WTC11 (cell line): ENCODE results near the gene FBXL13. TPM values are rescaled to one million over a fixed set of nuclear protein-coding genes. Genes with fewer than 3 reads are reported as not detected.
"Not testable (repeated sequence)": the region's sequence is repeated elsewhere in the genome, so short reads cannot be mapped to it uniquely, and the experiment has no call there.

Source experiments
- ATAC-seq: fragments of 200-7000 bp; cut with Tn5 transposase; 2 replicates; pipeline ENCODE4 v1.10.0; 2021; ENCODE audit warnings: mild to moderate bottlenecking, moderate library complexity
- CTCF ChIA-PET: fragments of 300-600 bp; sonication (Branson Sonifier 250); formaldehyde crosslinking; loops from one replicate; lab custom pipeline; 2021; ENCODE audit warnings: antibody characterized with exemption; lab: Charles Lee
- POLR2A ChIA-PET: fragments of 350-600 bp; sonication (Branson Sonifier 250); formaldehyde crosslinking; loops from one replicate; lab custom pipeline; 2021; ENCODE audit warnings: antibody characterized with exemption; lab: Charles Lee
- DNase-seq: peaks from one replicate; pipeline ENCODE4 v3.0.0; 2021; ENCODE audit warnings: low spot score
- H3K27ac Mint-ChIP-seq: 2 replicates; pipeline ENCODE4 v1.8.0; 2021; ENCODE audit warnings: mixed read lengths
- H3K27me3 Mint-ChIP-seq: 2 replicates; pipeline ENCODE4 v1.8.0; 2021; ENCODE audit warnings: low read depth, mild to moderate bottlenecking, moderate library complexity, mixed read lengths
- H3K36me3 Mint-ChIP-seq: 2 replicates; pipeline ENCODE4 v1.8.0; 2021; ENCODE audit warnings: mixed read lengths
- H3K4me1 Mint-ChIP-seq: 2 replicates; pipeline ENCODE4 v1.8.0; 2022; ENCODE audit warnings: mixed read lengths
- H3K4me3 Mint-ChIP-seq: 2 replicates; pipeline ENCODE4 v1.8.0; 2021; ENCODE audit warnings: mild to moderate bottlenecking, moderate library complexity, mixed read lengths
- H3K9me3 Mint-ChIP-seq: 2 replicates; pipeline ENCODE4 v1.8.0; 2021; ENCODE audit warnings: mixed read lengths
- ATF2 ChIP-seq: sonication (generic); formaldehyde crosslinking; IDR thresholded peaks from 2 replicates; pipeline ENCODE4 v1.8.1; 2022; ENCODE audit warnings: low read depth, missing genetic modification reagents, borderline replicate concordance
- E2F1 ChIP-seq: sonication (generic); formaldehyde crosslinking; IDR thresholded peaks from 2 replicates; pipeline ENCODE4 v1.8.0; 2022; ENCODE audit warnings: mild to moderate bottlenecking, missing genetic modification reagents
- ETV6 ChIP-seq: sonication (generic); formaldehyde crosslinking; IDR thresholded peaks from 2 replicates; pipeline ENCODE4 v1.8.1; 2022; ENCODE audit warnings: mild to moderate bottlenecking, missing genetic modification reagents
- FOXK1 ChIP-seq: sonication (generic); formaldehyde crosslinking; IDR thresholded peaks from 2 replicates; pipeline ENCODE4 v1.8.0; 2022; ENCODE audit warnings: mild to moderate bottlenecking, moderate library complexity, missing genetic modification reagents
- GTF2I ChIP-seq: fragments of 250-450 bp; sonication (Bioruptor Pico); conservative IDR thresholded peaks from 2 replicates; pipeline ENCODE4 v1.4.0; 2021; ENCODE audit warnings: mild to moderate bottlenecking
- HMGXB4 ChIP-seq: sonication (generic); formaldehyde crosslinking; IDR thresholded peaks from 2 replicates; pipeline ENCODE4 v1.8.1; 2023; ENCODE audit warnings: mild to moderate bottlenecking, moderate library complexity, missing genetic modification reagents
- MLX ChIP-seq: sonication (generic); formaldehyde crosslinking; IDR thresholded peaks from 2 replicates; pipeline ENCODE4 v1.8.1; 2023; ENCODE audit warnings: mild to moderate bottlenecking, missing genetic modification reagents, moderate library complexity
- NR2C2 ChIP-seq: sonication (generic); formaldehyde crosslinking; IDR thresholded peaks from 2 replicates; pipeline ENCODE4 v1.8.0; 2022; ENCODE audit warnings: mild to moderate bottlenecking, missing genetic modification reagents
- TEAD1 ChIP-seq: sonication (generic); formaldehyde crosslinking; IDR thresholded peaks from 2 replicates; pipeline ENCODE4 v1.8.0; 2022; ENCODE audit warnings: mild to moderate bottlenecking, missing genetic modification reagents
- ZNF138 ChIP-seq: sonication (generic); formaldehyde crosslinking; conservative IDR thresholded peaks from 2 replicates; pipeline ENCODE4 v1.8.1; 2022; ENCODE audit warnings: mild to moderate bottlenecking, moderate library complexity, missing genetic modification reagents
- ZNF219 ChIP-seq: sonication (generic); formaldehyde crosslinking; IDR thresholded peaks from 2 replicates; pipeline ENCODE4 v1.8.0; 2023; ENCODE audit warnings: missing genetic modification reagents, mild to moderate bottlenecking, borderline replicate concordance
- ZNF263 ChIP-seq: sonication (generic); formaldehyde crosslinking; IDR thresholded peaks from 2 replicates; pipeline ENCODE4 v1.8.1; 2022; ENCODE audit warnings: low read depth, mild to moderate bottlenecking, moderate library complexity, missing genetic modification reagents
- ZNF423 ChIP-seq: fragments of 250-450 bp; sonication (Bioruptor Pico); IDR thresholded peaks from 2 replicates; pipeline ENCODE4 v2.1.2; 2022; ENCODE audit warnings: mild to moderate bottlenecking, moderate library complexity
- ZNF425 ChIP-seq: fragments of 250-450 bp; sonication (Bioruptor Pico); conservative IDR thresholded peaks from 2 replicates; pipeline ENCODE4 v1.9.0; 2021; ENCODE audit warnings: mild to moderate bottlenecking
- total RNA-seq: library from RNA; stranded (reverse); gene quantifications from 3 replicates; pipeline ENCODE4 v1.2.3, GENCODE V29; 2021

Gene FBXL13
- total RNA-seq, 1 experiment from 2014 or later, result 1.7 TPM

- H3K4me1 Mint-ChIP-seq, H3K27me3 Mint-ChIP-seq, DNase-seq, H3K4me3 Mint-ChIP-seq, H3K27ac Mint-ChIP-seq, POLR2A ChIA-PET, ATAC-seq, CTCF ChIA-PET: not testable (repeated sequence)
- Mint-ChIP-seq H3K9me3 (peaks cover 39% of the 10 kb centered on the region), H3K36me3 (peaks cover 25% of the 10 kb centered on the region)
Measured at GRCh38 chr7:103023578-103023977, 51.0 kb downstream of the FBXL13 start.

- POLR2A ChIA-PET, CTCF ChIA-PET: not testable (repeated sequence)
- H3K9me3 Mint-ChIP-seq, result peaks cover 53% of the 10 kb centered on the region
Measured at GRCh38 chr7:103021490-103021889, 53.1 kb downstream of the FBXL13 start.

GRCh38 chr7:103020876-103021275 lies 53.7 kb downstream of the FBXL13 start:
- Mint-ChIP-seq H3K9me3 (peaks cover 56% of the 10 kb centered on the region), H3K36me3 (peaks cover 35% of the 10 kb centered on the region)
- H3K27ac Mint-ChIP-seq, H3K27me3 Mint-ChIP-seq, POLR2A ChIA-PET, H3K4me3 Mint-ChIP-seq, CTCF ChIA-PET, ATAC-seq, DNase-seq, H3K4me1 Mint-ChIP-seq: not testable (repeated sequence)

More at GRCh38 chr7:103021490-103021889, 53.1 kb downstream of the FBXL13 start:
- H3K4me1 Mint-ChIP-seq, H3K27ac Mint-ChIP-seq, H3K4me3 Mint-ChIP-seq, H3K27me3 Mint-ChIP-seq, ATAC-seq, DNase-seq: not testable (repeated sequence)
- peaks cover 32% of the 10 kb centered on the region for H3K36me3 Mint-ChIP-seq

GRCh38 chr7:103018295-103018694 lies 56.3 kb downstream of the FBXL13 start:
- peaks cover 70% of the 10 kb centered on the region for H3K9me3 Mint-ChIP-seq
- H3K27ac Mint-ChIP-seq, H3K27me3 Mint-ChIP-seq, H3K4me1 Mint-ChIP-seq, CTCF ChIA-PET, ATAC-seq, H3K4me3 Mint-ChIP-seq, POLR2A ChIA-PET, DNase-seq: not testable (repeated sequence)
- peaks cover 43% of the 10 kb centered on the region for H3K36me3 Mint-ChIP-seq

GRCh38 chr7:103011650-103012049 lies 62.9 kb downstream of the FBXL13 start:
- H3K4me1 Mint-ChIP-seq, result no peaks in the 10 kb centered on the region
- no peak overlapping the region for H3K27ac Mint-ChIP-seq
- peaks cover 14% of the 10 kb centered on the region for H3K36me3 Mint-ChIP-seq
- POLR2A ChIA-PET, result no interaction called here
- H3K4me3 Mint-ChIP-seq, result no peak overlapping the region
- ATAC-seq, result no peak
- no peak for TF ChIP-seq TEAD1 (CRISPR knock-in tag)
- no peak for TF ChIP-seq NR2C2
- no peak for TF ChIP-seq HMGXB4 (CRISPR knock-in tag)
- TF ChIP-seq ETV6 (CRISPR knock-in tag), result no peak
- no peak for TF ChIP-seq ZNF423
- TF ChIP-seq ZNF425, result no peak
- TF ChIP-seq, all 79 proteins: peak for 0
- peaks cover 4% of the 10 kb centered on the region; the same call in 1 of the 2 replicates for H3K27me3 Mint-ChIP-seq
- H3K9me3 Mint-ChIP-seq, result peaks cover 23% of the 10 kb centered on the region
- CTCF ChIA-PET, result no interaction called here
- no peak for DNase-seq

- H3K4me1 Mint-ChIP-seq, result no peaks in the 10 kb centered on the region
- ATAC-seq (no peak), DNase-seq (no peak)
- no peak overlapping the region for H3K27ac Mint-ChIP-seq
- H3K36me3 Mint-ChIP-seq, result peaks cover 4% of the 10 kb centered on the region
- no peaks in the 10 kb centered on the region for H3K27me3 Mint-ChIP-seq
- peaks cover 15% of the 10 kb centered on the region for H3K9me3 Mint-ChIP-seq
- ChIA-PET CTCF (interaction anchor here (1.3 kb wide), 1 partner anchor 52 kb away, joined by 5 read pairs; no protein-coding TSS in a partner anchor), POLR2A (no interaction called here)
- H3K4me3 Mint-ChIP-seq, result no peak overlapping the region
- TF ChIP-seq FOXK1 (CRISPR knock-in tag) (no peak), ZNF138 (no peak), ATF2 (CRISPR knock-in tag) (no peak), GTF2I (no peak), ZNF219 (CRISPR knock-in tag) (no peak), E2F1 (CRISPR knock-in tag) (no peak), MLX (CRISPR knock-in tag) (no peak), NR2C2 (no peak), ZNF263 (CRISPR knock-in tag) (no peak)
Measured at GRCh38 chr7:103010211-103010610, 64.4 kb downstream of the FBXL13 start.
